T47D (cell line): ENCODE measurements around the gene MYBL2.

Experiments used
- DNase-seq, 2 experiments: peaks; one replicate each; pipeline versions ENCODE4 v3.0.0 to v3.0.0-alpha.2; 2011 to 2012; ENCODE audit warnings: low read depth in 1 of 2, low spot score in 1 of 2
- JUND ChIP-seq: IDR thresholded peaks from 2 replicates; pipeline ENCODE4 v1.6.1; 2012; ENCODE audit warnings: low read depth
- in situ Hi-C: cut with HindIII; loops from 2 replicates; pipeline ENCODE4 v1.10.0; 2016; ENCODE audit warnings: low sequenced_read_pairs, low pct_unique_long_range_greater_than_20kb

Gene MYBL2

GRCh38 chr20:43691928-43692524 lies 25.1 kb downstream of the MYBL2 start:
- in situ Hi-C loops: no loop called here
- TF ChIP-seq JUND: no peak
- peak; percentile 42 to 69 for DNase-seq

DNA sequence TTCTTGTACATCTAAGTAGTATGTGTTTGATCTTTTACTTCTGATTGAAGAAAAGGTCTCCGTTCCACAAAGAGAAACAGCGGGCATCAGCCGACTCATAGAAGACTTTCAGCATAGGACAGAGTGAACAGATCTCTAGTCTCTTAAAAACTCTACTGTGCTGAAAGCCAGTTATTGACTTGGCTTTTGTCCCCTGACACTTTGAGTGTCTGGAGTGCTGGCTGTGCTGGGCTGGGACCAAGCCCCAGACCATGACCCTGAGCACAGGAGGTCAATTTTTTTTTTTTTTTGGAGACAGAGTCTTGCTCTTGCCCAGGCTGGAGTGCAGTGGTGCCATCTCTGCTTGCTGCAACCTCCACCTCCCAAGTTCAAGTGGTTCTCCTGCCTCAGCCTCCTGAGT lies 27.8 kb downstream of the MYBL2 start:
- no peak for TF ChIP-seq JUND
- in situ Hi-C loops: no loop called here
- no peak for DNase-seq

- in situ Hi-C loops: no loop called here
- no peak for DNase-seq
- TF ChIP-seq JUND: no peak
Observed at GRCh38 chr20:43695571-43695970, 28.7 kb downstream of the MYBL2 start.

DNA sequence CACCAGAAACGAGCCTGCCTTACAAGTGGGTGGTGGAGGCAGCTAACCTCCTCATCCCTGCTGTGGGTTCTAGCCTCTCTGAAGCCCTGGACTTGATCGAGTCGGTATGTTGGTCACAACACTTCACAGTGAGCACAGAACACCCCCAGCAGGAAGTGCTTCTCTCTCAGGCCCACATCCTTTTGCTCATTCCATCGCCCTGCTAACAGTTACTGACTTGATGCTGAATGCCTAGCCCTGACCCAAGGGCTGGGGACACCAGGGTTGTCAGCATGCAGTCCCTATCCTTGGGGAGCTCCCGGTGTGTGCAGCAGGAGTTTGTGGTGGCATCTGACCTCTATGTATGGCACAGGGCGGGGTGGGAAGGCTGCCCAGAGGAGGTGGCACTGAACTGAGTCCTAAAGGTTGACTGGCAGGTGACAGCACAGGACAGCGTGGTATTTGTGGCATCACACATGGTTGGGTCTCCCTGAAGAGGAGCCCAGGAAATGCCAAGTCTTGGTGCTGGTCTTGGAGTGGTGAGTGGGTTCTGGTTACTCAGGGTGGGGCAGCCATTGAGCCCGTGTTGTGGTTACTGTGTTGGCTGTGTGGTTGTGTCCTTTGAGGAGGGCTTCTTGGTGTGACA lies 33.1 kb downstream of the MYBL2 start:
- in situ Hi-C loops: no loop called here
- TF ChIP-seq JUND: no peak
- DNase-seq: no peak

DNA sequence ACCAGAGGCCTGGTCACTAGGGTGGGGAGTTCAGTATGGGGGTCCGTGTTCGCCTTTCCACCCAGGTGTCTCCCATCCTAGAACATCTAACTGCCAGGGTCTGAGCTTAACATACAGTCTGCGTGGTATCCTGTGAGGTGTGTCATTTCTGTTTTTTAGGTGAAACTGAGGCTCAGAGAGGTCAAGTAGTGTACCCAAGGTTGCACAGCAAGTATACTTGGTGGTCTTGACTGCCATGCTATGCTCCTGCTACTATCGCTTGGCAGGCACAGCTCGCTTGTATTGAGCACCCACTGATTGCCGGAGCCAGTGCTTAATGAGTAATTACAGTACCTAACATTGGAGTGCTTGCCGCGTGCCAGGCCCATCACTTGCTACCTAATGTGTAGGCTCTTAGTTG lies 33.7 kb downstream of the MYBL2 start:
- DNase-seq: no peak
- in situ Hi-C loops: no loop called here
- no peak for TF ChIP-seq JUND

- no peak for TF ChIP-seq JUND
- in situ Hi-C loops: no loop called here
- DNase-seq: no peak
Observed at GRCh38 chr20:43702502-43702901, 35.6 kb downstream of the MYBL2 start.

DNA sequence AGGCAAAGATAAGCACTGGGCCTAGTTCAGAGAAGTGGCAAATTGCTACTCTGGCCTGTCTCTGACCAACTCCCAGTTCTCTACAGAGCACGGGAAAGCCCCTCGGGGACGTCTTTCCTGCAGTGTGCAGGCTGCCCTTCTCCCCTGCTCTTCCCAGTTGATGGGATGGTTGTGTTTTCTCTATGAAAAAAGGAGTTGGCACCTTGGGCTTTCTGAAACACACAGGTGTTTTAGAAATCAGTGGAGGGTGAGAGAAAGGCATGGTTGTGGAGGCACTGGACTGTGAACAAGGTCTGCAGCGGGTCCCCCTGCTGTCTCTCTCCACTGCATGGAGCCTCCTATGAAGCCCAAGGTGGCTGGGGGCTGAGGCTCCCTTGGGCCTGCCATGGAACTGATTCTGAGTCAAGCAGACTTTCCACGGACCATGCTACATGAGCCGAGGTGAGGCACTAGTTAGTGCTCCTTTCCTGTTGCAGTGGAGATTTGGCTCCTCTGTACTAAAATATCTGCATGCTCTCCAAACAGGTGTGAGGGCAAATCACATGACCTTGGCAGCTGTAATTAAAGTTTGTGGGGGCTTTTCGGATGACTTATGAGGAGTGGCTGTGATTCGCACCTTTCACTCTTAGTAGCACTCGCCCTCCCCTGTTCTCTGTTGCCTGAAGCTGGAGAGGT lies 43.6 kb downstream of the MYBL2 start:
- DNase-seq: no peak
- in situ Hi-C loops: no loop called here
- no peak for TF ChIP-seq JUND

- in situ Hi-C loops: no loop called here
- DNase-seq: no peak
- no peak for TF ChIP-seq JUND
Observed at GRCh38 chr20:43711098-43711654, 44.3 kb downstream of the MYBL2 start.

- TF ChIP-seq JUND: no peak
- DNase-seq: no peak
- in situ Hi-C loops: no loop called here
Observed at GRCh38 chr20:43715044-43715443, 48.1 kb downstream of the MYBL2 start.

- TF ChIP-seq JUND: no peak
- in situ Hi-C loops: no loop called here
- no peak for DNase-seq
Observed at GRCh38 chr20:43715511-43715910, 48.6 kb downstream of the MYBL2 start.

DNA sequence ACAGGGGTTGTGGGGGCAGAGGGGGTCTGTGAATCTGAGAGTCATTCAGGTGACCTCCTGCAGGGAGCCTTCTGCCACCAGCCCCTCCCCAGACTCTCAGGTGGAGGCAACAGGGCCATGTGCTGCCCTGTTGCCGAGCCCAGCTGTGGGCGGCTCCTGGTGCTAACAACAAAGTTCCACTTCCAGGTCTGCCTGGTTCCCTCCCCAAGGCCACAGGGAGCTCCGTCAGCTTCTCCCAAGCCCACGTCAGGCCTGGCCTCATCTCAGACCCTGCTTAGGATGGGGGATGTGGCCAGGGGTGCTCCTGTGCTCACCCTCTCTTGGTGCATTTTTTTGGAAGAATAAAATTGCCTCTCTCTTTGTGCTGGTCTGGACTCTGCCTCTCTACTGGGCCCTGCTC lies 49.2 kb downstream of the MYBL2 start:
- TF ChIP-seq JUND: no peak
- in situ Hi-C loops: no loop called here
- DNase-seq: no peak

- in situ Hi-C loops: no loop called here
- DNase-seq: no peak
- no peak for TF ChIP-seq JUND
Observed at GRCh38 chr20:43716757-43717615, 50.1 kb downstream of the MYBL2 start.
